ENCODE data around the gene AGPS. TPM values are rescaled to one million over a fixed set of nuclear protein-coding genes. Genes with fewer than 3 reads are reported as not detected.

AGPS gene
- polyA plus RNA-seq, 2 donors: 3.7 to 6.4 TPM

DNA sequence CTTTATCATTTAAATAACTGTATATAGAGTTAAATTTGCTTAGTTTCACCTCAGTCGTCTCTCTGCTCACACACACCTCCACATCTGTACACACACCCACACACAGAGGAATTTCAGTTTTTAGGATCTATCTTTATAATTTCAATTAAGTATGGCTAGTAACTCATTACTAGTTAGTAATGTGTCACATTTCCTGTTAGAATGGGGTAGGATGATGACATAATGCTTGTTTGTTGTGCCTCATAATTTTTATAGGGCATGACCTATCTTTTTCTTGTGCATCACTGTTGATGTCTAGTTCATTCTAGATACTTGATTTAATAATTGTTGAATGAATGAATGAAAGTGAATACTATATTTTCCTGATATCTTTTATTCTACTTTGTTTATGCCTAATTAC, 108.6 kb downstream of the AGPS start:
- H3K4me1 ChIP-seq (ENCODE audit: control insufficient read depth in 2 of 2, insufficient read depth in 2 of 2, low read length in 1 of 2): no peaks in the 10 kb centered on the region
- WGBS, 2 donors: 74 to 84% methylated on average over 1 of the region's 1 CpG

DNA sequence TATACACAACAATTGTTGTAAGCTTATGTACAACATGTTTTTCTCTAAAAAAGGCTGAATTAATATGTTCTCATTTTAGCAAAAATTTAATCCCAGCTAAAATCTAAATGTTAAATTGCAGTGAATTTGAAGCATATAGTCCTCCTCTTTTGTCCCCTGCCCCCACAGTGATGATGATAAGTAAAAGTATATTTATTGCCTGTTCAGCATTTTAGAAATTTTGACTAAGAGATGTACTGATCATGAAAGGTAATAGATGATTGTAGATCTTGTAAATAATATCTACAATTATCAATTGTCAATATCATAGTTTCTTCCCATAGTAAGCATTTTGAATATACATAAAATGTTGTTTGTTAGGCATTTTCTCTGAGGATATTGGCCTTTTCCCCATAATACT, 113.9 kb downstream of the AGPS start:
- Histone ChIP-seq H3K4me1 (ENCODE audit: control insufficient read depth in 2 of 2, insufficient read depth in 2 of 2, low read length in 1 of 2) (no peaks in the 10 kb centered on the region), H3K9me3 (ENCODE audit: control insufficient read depth in 2 of 2, insufficient read depth in 1 of 2, low read depth in 1 of 2, low read length in 1 of 2) (no peaks in the 10 kb centered on the region), H3K27me3 (ENCODE audit: control insufficient read depth in 1 of 2, insufficient read depth in 2 of 2, low read length in 2 of 2) (no peaks in the 10 kb centered on the region), H3K4me3 (ENCODE audit: low read depth in 1 of 2, low read length in 2 of 2) (no peak overlapping the region), H3K36me3 (ENCODE audit: control insufficient read depth in 2 of 2, insufficient read depth in 2 of 2, low read length in 1 of 2) (peaks cover 0 to 4% of the 10 kb centered on the region in 2 donors), H3K27ac (ENCODE audit: low read depth in 2 of 2, low read length in 1 of 2) (no peak overlapping the region)

More for the DNA sequence above, 108.6 kb downstream of the AGPS start:
- Histone ChIP-seq H3K27me3 (ENCODE audit: control insufficient read depth in 1 of 2, insufficient read depth in 2 of 2, low read length in 2 of 2) (no peaks in the 10 kb centered on the region), H3K27ac (ENCODE audit: low read depth in 2 of 2, low read length in 1 of 2) (no peak overlapping the region), H3K36me3 (ENCODE audit: control insufficient read depth in 2 of 2, insufficient read depth in 2 of 2, low read length in 1 of 2) (no peaks in the 10 kb centered on the region), H3K9me3 (ENCODE audit: control insufficient read depth in 2 of 2, insufficient read depth in 1 of 2, low read depth in 1 of 2, low read length in 1 of 2) (no peaks in the 10 kb centered on the region), H3K4me3 (ENCODE audit: low read depth in 1 of 2, low read length in 2 of 2) (no peak overlapping the region)

DNA sequence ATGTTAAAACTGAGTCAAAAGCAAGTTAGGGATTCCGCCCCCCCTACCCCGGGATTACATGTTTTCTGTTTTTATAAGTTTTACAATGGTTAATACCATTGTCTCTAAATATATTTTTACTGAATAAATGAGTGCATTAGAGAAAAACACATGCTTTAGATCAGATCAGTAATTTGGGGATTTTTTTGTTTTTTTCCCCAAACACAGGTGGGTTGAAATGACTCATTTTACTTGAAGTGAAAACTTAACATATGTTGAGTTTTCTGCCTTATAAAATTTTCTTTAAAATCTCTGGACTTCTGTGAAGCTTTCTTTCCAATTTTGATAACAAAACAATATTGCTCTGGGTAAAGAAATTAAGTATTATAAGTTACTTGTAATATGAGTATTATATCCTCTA, 114.4 kb downstream of the AGPS start:
- Histone ChIP-seq H3K4me3 (ENCODE audit: low read depth in 1 of 2, low read length in 2 of 2) (no peak overlapping the region), H3K27ac (ENCODE audit: low read depth in 2 of 2, low read length in 1 of 2) (no peak overlapping the region), H3K9me3 (ENCODE audit: control insufficient read depth in 2 of 2, insufficient read depth in 1 of 2, low read depth in 1 of 2, low read length in 1 of 2) (no peaks in the 10 kb centered on the region), H3K36me3 (ENCODE audit: control insufficient read depth in 2 of 2, insufficient read depth in 2 of 2, low read length in 1 of 2) (peaks cover 0 to 4% of the 10 kb centered on the region in 2 donors), H3K4me1 (ENCODE audit: control insufficient read depth in 2 of 2, insufficient read depth in 2 of 2, low read length in 1 of 2) (no peaks in the 10 kb centered on the region), H3K27me3 (ENCODE audit: control insufficient read depth in 1 of 2, insufficient read depth in 2 of 2, low read length in 2 of 2) (no peaks in the 10 kb centered on the region)
- WGBS, 2 donors: 90 to 98% methylated on average over 2 of the region's 2 CpGs

DNA sequence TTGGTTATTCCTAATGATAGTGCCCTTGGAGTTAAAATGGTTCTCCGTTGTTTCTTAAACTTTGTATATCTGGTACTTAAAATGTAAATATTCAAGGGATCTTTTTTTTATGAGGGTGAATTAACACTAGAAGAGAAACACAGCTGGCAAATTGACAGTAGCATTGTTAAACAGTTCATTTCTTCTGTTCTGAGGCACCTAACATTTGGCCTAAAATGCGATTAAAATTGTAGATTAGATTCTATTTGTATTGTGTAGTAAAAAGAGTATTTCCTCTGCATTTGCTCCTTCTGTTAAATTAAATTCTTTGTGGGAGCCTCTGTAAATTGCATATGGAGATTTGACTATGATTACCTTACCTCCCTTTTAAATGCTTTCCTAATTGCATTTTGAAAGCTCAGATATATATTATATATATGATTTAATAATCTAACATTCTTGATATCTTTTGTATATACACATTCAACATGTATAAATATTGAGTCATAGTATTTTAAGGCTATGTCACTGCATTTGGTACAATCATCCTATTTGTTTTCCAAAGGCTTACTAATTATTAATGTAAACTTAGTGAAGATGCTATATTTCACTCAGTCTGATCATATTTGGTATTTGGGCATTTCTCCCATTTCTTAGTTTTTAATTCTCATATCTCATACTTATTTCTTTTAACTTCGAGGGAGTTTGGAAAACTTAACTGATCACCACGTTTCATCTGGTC, 124.4 kb downstream of the AGPS start:
- Histone ChIP-seq H3K4me3 (ENCODE audit: low read depth in 1 of 2, low read length in 2 of 2) (no peak overlapping the region), H3K9me3 (ENCODE audit: control insufficient read depth in 2 of 2, insufficient read depth in 1 of 2, low read depth in 1 of 2, low read length in 1 of 2) (no peaks in the 10 kb centered on the region), H3K36me3 (ENCODE audit: control insufficient read depth in 2 of 2, insufficient read depth in 2 of 2, low read length in 1 of 2) (no peaks in the 10 kb centered on the region), H3K27ac (ENCODE audit: low read depth in 2 of 2, low read length in 1 of 2) (no peak overlapping the region), H3K4me1 (ENCODE audit: control insufficient read depth in 2 of 2, insufficient read depth in 2 of 2, low read length in 1 of 2) (no peaks in the 10 kb centered on the region), H3K27me3 (ENCODE audit: control insufficient read depth in 1 of 2, insufficient read depth in 2 of 2, low read length in 2 of 2) (no peaks in the 10 kb centered on the region)
- WGBS, 2 donors: 81 to 84% methylated on average over 4 of the region's 4 CpGs

DNA sequence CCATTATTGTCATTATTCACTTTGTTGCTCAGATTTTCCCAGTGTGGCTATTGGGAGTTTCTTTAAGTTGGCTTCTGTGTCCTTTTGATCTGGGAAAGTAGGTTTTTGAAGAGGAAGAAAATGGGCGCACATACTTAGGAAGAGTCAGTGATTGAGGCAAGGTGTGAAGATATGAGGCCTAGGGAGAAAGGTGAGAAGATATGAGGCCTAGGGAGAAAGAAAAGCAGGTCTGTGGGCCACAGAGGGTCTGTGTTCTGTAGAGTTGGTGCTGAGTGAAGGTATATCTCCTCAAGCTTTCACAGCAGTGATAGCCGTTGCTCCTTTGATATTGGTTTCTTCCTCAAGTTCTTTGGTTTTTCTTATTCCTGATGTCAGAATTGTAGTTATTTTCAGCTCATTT, 126.2 kb downstream of the AGPS start:
- Histone ChIP-seq H3K27me3 (ENCODE audit: control insufficient read depth in 1 of 2, insufficient read depth in 2 of 2, low read length in 2 of 2) (no peaks in the 10 kb centered on the region), H3K27ac (ENCODE audit: low read depth in 2 of 2, low read length in 1 of 2) (no peak overlapping the region), H3K9me3 (ENCODE audit: control insufficient read depth in 2 of 2, insufficient read depth in 1 of 2, low read depth in 1 of 2, low read length in 1 of 2) (no peaks in the 10 kb centered on the region), H3K4me3 (ENCODE audit: low read depth in 1 of 2, low read length in 2 of 2) (no peak overlapping the region), H3K36me3 (ENCODE audit: control insufficient read depth in 2 of 2, insufficient read depth in 2 of 2, low read length in 1 of 2) (peaks cover 0 to under 1% of the 10 kb centered on the region in 2 donors), H3K4me1 (ENCODE audit: control insufficient read depth in 2 of 2, insufficient read depth in 2 of 2, low read length in 1 of 2) (no peaks in the 10 kb centered on the region)
- 98 to 99% methylated on average over 2 of the region's 2 CpGs for WGBS, 2 donors

DNA sequence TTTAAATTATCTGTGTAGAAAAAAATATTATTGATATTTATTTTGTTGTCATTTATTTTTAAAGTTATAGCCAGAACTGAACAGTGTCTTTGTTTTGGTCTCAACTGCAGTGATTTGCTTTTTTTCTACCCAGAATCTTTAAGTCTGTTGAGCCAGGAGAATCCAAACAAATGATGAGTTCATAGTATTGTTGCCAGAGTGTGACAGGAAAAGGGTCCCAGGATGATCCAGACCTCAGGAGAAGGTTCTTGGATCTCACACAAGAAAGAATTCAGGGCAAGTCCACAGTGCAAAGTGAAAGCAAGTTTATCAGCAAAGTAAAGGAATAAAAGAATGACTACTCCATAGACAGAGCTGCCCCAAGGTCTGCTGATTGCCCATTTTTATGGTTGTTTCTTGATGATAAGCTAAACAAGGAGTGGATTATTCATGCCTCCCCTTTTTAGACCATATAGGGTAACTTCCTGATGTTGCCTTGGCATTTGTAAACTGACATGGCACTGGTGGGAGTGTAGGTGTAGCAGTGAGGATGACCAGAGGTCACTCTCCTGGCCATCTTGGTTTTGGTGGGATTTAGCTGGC, 127.1 kb downstream of the AGPS start:
- Histone ChIP-seq H3K27ac (ENCODE audit: low read depth in 2 of 2, low read length in 1 of 2) (no peak overlapping the region), H3K4me3 (ENCODE audit: low read depth in 1 of 2, low read length in 2 of 2) (no peak overlapping the region), H3K27me3 (ENCODE audit: control insufficient read depth in 1 of 2, insufficient read depth in 2 of 2, low read length in 2 of 2) (no peaks in the 10 kb centered on the region), H3K4me1 (ENCODE audit: control insufficient read depth in 2 of 2, insufficient read depth in 2 of 2, low read length in 1 of 2) (no peaks in the 10 kb centered on the region), H3K36me3 (ENCODE audit: control insufficient read depth in 2 of 2, insufficient read depth in 2 of 2, low read length in 1 of 2) (peaks cover 0 to 2% of the 10 kb centered on the region in 2 donors), H3K9me3 (ENCODE audit: control insufficient read depth in 2 of 2, insufficient read depth in 1 of 2, low read depth in 1 of 2, low read length in 1 of 2) (no peaks in the 10 kb centered on the region)

DNA sequence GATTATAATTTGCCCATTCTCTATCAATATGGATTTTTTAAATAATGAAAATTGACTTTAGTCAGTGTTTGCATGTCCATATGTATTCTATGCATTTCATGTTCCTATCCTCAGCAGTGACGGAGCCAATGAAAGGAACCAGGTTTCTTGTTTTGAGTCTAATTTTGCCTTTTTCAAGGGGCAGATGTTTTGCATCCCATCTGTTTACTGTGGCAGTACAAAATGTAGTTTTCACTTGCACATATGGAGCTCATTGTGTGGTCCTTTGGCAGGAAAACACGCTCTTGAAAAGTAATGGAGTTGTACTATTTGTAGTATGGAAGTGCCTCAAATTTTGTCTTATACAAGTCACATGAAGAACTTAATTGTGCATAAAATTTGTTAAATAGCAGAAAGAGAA, 127.8 kb downstream of the AGPS start:
- no peaks in the 10 kb centered on the region for H3K4me1 ChIP-seq (ENCODE audit: control insufficient read depth in 2 of 2, insufficient read depth in 2 of 2, low read length in 1 of 2)
- H3K9me3 ChIP-seq (ENCODE audit: control insufficient read depth in 2 of 2, insufficient read depth in 1 of 2, low read depth in 1 of 2, low read length in 1 of 2): no peaks in the 10 kb centered on the region
- peaks cover 0 to 2% of the 10 kb centered on the region in 2 donors for H3K36me3 ChIP-seq (ENCODE audit: control insufficient read depth in 2 of 2, insufficient read depth in 2 of 2, low read length in 1 of 2)
- no peak overlapping the region for H3K4me3 ChIP-seq (ENCODE audit: low read depth in 1 of 2, low read length in 2 of 2)
- no peak overlapping the region for H3K27ac ChIP-seq (ENCODE audit: low read depth in 2 of 2, low read length in 1 of 2)
- no peaks in the 10 kb centered on the region for H3K27me3 ChIP-seq (ENCODE audit: control insufficient read depth in 1 of 2, insufficient read depth in 2 of 2, low read length in 2 of 2)
- WGBS, 2 donors: 92 to 93% methylated on average over 2 of the region's 2 CpGs

DNA sequence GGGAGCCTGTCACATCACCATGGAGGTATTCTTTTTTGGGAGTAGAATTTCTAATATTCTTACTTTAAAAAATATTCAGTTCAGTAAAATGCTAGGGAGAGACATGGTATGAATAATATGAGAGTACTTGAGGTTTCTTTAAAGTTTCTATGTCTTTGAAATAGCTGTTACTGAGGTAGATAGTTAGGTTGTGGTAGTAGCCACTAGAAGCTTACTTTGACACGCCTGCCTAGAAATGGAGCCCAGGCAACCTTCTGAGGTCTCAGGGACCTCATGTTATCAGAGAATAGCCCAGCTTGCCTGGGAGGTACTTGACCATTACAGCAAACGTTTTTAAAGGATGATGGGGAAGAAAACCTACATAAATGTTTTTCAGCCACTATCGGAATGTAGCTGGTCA, 131.2 kb downstream of the AGPS start:
- H3K4me1 ChIP-seq (ENCODE audit: control insufficient read depth in 2 of 2, insufficient read depth in 2 of 2, low read length in 1 of 2): no peaks in the 10 kb centered on the region
- 76 to 81% methylated on average over 3 of the region's 3 CpGs for WGBS, 2 donors
- H3K9me3 ChIP-seq (ENCODE audit: control insufficient read depth in 2 of 2, insufficient read depth in 1 of 2, low read depth in 1 of 2, low read length in 1 of 2): no peaks in the 10 kb centered on the region
- H3K27me3 ChIP-seq (ENCODE audit: control insufficient read depth in 1 of 2, insufficient read depth in 2 of 2, low read length in 2 of 2): no peaks in the 10 kb centered on the region
- H3K4me3 ChIP-seq (ENCODE audit: low read depth in 1 of 2, low read length in 2 of 2): no peak overlapping the region
- peaks cover 0 to 2% of the 10 kb centered on the region in 2 donors for H3K36me3 ChIP-seq (ENCODE audit: control insufficient read depth in 2 of 2, insufficient read depth in 2 of 2, low read length in 1 of 2)
- no peak overlapping the region for H3K27ac ChIP-seq (ENCODE audit: low read depth in 2 of 2, low read length in 1 of 2)

DNA sequence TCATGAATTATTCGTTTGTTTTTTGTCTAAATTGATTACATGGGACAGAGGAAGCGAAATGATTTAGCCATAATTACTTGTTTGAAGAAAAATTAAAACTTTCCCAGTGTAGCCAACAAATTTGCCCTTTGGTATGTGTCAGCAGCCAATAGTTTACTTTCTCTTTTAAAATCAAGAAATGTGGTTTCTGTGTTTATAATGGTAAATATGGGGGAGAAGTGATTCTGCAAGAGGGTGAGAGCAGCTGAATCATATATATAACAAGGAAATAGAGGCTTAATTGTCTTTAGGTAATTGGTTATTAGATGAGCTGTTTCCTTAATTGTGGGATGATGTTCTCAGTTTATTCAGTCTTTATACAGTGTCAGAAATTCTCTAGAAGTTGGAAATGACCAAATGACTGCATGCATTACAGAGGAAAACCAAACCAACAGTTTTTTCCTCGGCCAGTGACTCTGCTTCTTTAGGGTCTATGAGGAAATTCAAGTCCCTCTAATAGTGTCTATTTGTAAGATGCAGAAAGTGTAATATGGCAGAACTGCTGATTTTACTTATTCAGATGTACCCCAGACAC, 132.9 kb downstream of the AGPS start:
- H3K4me3 ChIP-seq (ENCODE audit: low read depth in 1 of 2, low read length in 2 of 2): no peak overlapping the region
- no peaks in the 10 kb centered on the region for H3K4me1 ChIP-seq (ENCODE audit: control insufficient read depth in 2 of 2, insufficient read depth in 2 of 2, low read length in 1 of 2)
- H3K9me3 ChIP-seq (ENCODE audit: control insufficient read depth in 2 of 2, insufficient read depth in 1 of 2, low read depth in 1 of 2, low read length in 1 of 2): no peaks in the 10 kb centered on the region
- WGBS, 2 donors: 82 to 86% methylated on average over 3 of the region's 3 CpGs
- H3K27ac ChIP-seq (ENCODE audit: low read depth in 2 of 2, low read length in 1 of 2): no peak overlapping the region
- H3K36me3 ChIP-seq (ENCODE audit: control insufficient read depth in 2 of 2, insufficient read depth in 2 of 2, low read length in 1 of 2): peaks cover 0 to 2% of the 10 kb centered on the region in 2 donors
- H3K27me3 ChIP-seq (ENCODE audit: control insufficient read depth in 1 of 2, insufficient read depth in 2 of 2, low read length in 2 of 2): no peaks in the 10 kb centered on the region
